Nephron (organoid): Measurements from ENCODE around the gene KIF1A.

Experiments
- H3K27ac Mint-ChIP-seq, 3 experiments: 2 replicates each; pipeline ENCODE4 v1.8.0; 2020; ENCODE audit warnings: mixed read lengths in 3 of 3, mild to moderate bottlenecking in 2 of 3, moderate library complexity in 1 of 3
- H3K27me3 Mint-ChIP-seq: 2 replicates; pipeline ENCODE4 v1.8.0; 2021; ENCODE audit warnings: low read depth, mild to moderate bottlenecking, moderate library complexity, mixed read lengths
- H3K36me3 Mint-ChIP-seq: 2 replicates; pipeline ENCODE4 v1.8.0; 2020; ENCODE audit warnings: low read depth, mixed read lengths
- H3K4me1 Mint-ChIP-seq: 2 replicates; pipeline ENCODE4 v1.8.0; 2020; ENCODE audit warnings: mixed read lengths
- H3K4me3 Mint-ChIP-seq, 3 experiments: 2 replicates each; pipeline ENCODE4 v1.8.0; 2020; ENCODE audit warnings: mild to moderate bottlenecking in 3 of 3, mixed read lengths in 3 of 3, moderate library complexity in 2 of 3
- H3K9me3 Mint-ChIP-seq: 2 replicates; pipeline ENCODE4 v1.8.0; 2020; ENCODE audit warnings: mixed read lengths
- CTCF ChIP-seq, 3 experiments: fragments of 200-600 bp; sonication (generic); IDR thresholded peaks; one replicate each; pipeline ENCODE4 v1.5.0; 2021; ENCODE audit warnings: antibody characterized with exemption in 3 of 3; ENCODE audit not compliant: unreplicated experiment in 3 of 3

Gene KIF1A

GRCh38 chr2:240839152-240840143 is 19.4 kb upstream of the KIF1A start:
- H3K27ac Mint-ChIP-seq: no peak overlapping the region
- H3K27me3 Mint-ChIP-seq: peaks cover 15% of the 10 kb centered on the region
- H3K4me1 Mint-ChIP-seq: no peaks in the 10 kb centered on the region
- H3K36me3 Mint-ChIP-seq: no peaks in the 10 kb centered on the region
- H3K9me3 Mint-ChIP-seq: no peaks in the 10 kb centered on the region
- no peak for TF ChIP-seq CTCF (IDR thresholded peaks at IDR 0.05; ENCODE audit: unreplicated experiment in 3 of 3)
- no peak overlapping the region for H3K4me3 Mint-ChIP-seq

GRCh38 chr2:240837621-240838020 is 17.6 kb upstream of the KIF1A start:
- Mint-ChIP-seq H3K4me3 (no peak overlapping the region), H3K27me3 (peaks cover 19% of the 10 kb centered on the region), H3K4me1 (no peaks in the 10 kb centered on the region), H3K27ac (no peak overlapping the region), H3K9me3 (no peaks in the 10 kb centered on the region), H3K36me3 (no peaks in the 10 kb centered on the region)
- no peak for TF ChIP-seq CTCF (IDR thresholded peaks at IDR 0.05; ENCODE audit: unreplicated experiment in 3 of 3)

GRCh38 chr2:240836781-240837467 is 16.9 kb upstream of the KIF1A start:
- Mint-ChIP-seq H3K4me1 (no peaks in the 10 kb centered on the region), H3K27me3 (peaks cover 14% of the 10 kb centered on the region), H3K36me3 (no peaks in the 10 kb centered on the region), H3K9me3 (no peaks in the 10 kb centered on the region), H3K4me3 (no peak overlapping the region), H3K27ac (no peak overlapping the region)
- no peak for TF ChIP-seq CTCF (IDR thresholded peaks at IDR 0.05; ENCODE audit: unreplicated experiment in 3 of 3)

- Mint-ChIP-seq H3K36me3 (no peaks in the 10 kb centered on the region), H3K4me1 (no peaks in the 10 kb centered on the region), H3K27me3 (peaks cover 24% of the 10 kb centered on the region), H3K9me3 (no peaks in the 10 kb centered on the region), H3K27ac (no peak overlapping the region), H3K4me3 (no peak overlapping the region)
- TF ChIP-seq CTCF (IDR thresholded peaks at IDR 0.05; ENCODE audit: unreplicated experiment in 3 of 3): no peak
Observed at GRCh38 chr2:240835528-240835927, 15.5 kb upstream of the KIF1A start.

GRCh38 chr2:240834377-240834975 is 14.5 kb upstream of the KIF1A start:
- no peak overlapping the region for H3K27ac Mint-ChIP-seq
- no peaks in the 10 kb centered on the region for H3K36me3 Mint-ChIP-seq
- no peaks in the 10 kb centered on the region for H3K9me3 Mint-ChIP-seq
- TF ChIP-seq CTCF (IDR thresholded peaks at IDR 0.05; ENCODE audit: unreplicated experiment in 3 of 3): no peak
- no peaks in the 10 kb centered on the region for H3K4me1 Mint-ChIP-seq
- no peak overlapping the region for H3K4me3 Mint-ChIP-seq
- H3K27me3 Mint-ChIP-seq: peaks cover 29% of the 10 kb centered on the region
